ENCODE measurements around the gene TPBG.
A peak's percentile ranks its signal among the peaks of the same experiment; 100 is the strongest.

The TPBG gene, protein sequence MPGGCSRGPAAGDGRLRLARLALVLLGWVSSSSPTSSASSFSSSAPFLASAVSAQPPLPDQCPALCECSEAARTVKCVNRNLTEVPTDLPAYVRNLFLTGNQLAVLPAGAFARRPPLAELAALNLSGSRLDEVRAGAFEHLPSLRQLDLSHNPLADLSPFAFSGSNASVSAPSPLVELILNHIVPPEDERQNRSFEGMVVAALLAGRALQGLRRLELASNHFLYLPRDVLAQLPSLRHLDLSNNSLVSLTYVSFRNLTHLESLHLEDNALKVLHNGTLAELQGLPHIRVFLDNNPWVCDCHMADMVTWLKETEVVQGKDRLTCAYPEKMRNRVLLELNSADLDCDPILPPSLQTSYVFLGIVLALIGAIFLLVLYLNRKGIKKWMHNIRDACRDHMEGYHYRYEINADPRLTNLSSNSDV

DNA sequence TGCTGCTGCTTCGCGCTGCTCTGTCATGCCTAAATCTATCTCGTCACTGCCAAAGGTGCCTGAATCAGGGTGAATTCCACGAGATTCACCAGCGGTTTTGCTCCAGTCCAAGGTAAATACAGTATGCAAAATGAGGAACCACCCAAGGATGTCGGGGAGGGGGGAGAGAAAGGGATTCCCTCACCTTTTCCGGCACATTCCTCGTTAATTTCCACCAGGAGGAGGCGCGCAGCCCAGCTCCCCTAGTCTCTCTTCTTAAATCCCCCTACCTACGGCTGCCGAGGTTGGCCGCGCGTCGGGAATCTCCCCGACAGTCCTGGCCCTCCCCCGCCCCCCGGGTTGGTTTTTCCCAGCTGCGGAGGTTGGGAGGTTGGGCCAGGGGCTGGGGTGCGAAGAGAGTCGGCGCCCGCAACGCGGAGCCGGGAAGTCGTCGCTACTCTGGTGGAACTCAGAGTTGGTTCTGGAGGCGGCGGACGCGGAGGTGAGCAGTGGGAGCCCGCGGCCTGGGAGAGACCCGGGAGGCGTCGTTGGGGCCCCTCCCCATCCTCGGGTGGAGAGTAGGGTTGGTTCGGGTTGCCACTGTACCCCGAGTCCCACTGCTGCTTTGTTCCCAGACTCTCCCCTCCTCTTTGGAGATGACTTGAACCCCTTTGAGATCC, at the start of gene TPBG:
TPBG (plus strand) TSS at position 390 of the 659 bp plus-strand sequence. CDS start 1,145 bp downstream, outside the sequence.
- peak; percentile 47 for DNase-seq (ENCODE audit: low spot score)

DNA sequence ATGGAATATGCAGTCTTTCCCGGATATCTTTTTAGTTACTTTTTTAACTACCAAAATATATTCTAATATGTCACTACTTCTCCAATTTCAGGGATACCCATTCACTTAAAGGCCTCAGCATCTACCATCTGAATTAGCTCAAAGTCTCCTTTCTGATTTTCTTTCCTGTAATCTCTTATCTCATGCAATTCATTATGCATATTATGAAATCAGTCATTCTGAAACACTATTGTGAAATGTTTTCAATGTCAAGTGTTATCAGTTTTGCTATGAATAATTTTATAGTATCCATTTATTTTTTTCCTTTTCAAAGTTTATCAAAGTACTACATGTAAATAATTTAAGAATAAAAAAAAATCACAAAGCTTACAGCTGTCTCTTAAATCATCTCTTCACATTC, 41.2 kb upstream of the TPBG start:
- DNase-seq (ENCODE audit: low spot score): no peak

DNA sequence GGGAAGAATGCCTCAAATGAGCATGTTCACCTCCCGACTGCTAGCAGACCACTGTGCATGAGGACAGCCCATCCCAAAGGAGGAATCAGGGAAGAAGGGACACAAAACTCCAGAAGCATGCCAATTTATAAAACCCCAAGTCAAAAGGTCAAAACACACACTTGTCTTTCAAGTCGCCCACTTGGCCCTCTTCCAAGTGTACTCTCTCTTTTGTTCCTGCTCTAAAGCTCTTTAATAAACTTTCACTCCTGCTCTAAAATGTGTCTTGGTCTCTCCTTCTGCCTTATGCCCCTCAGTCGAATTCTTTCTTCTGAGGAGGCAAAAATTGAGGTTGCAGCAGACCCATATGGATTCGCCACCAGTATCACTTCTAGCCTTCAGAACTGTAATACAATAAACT, 33.9 kb upstream of the TPBG start:
- DNase-seq (ENCODE audit: low spot score): no peak

DNA sequence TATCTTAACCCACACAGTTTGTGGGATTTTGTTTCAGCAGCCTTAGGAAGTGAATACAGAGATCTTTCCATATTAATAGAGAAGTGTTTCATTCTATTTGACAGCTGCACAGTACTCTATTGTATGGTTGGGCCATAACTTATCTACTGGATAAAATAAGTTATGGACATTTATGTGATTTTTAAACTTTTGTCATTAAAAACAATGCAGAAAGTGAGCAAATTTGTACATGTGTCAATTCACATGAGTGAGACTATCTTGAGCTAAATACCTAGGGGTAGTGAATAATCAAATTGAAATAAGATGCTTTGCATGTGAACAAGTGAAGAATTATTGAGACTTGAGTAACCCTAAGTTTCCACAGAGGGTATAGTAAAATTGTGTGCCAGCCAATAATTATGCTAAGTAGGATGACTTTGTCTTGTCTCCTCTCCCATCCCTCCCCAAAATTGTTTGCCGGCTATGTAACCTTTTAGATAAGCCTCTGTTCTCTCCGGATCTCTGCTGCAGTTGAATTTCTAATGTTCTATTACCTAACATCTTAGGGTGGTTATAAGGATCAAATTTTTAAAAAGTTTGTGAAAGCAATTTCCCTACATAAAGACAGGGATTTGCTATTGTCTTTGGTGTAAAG, 33.3 kb upstream of the TPBG start:
- DNase-seq (ENCODE audit: low spot score): no peak

DNA sequence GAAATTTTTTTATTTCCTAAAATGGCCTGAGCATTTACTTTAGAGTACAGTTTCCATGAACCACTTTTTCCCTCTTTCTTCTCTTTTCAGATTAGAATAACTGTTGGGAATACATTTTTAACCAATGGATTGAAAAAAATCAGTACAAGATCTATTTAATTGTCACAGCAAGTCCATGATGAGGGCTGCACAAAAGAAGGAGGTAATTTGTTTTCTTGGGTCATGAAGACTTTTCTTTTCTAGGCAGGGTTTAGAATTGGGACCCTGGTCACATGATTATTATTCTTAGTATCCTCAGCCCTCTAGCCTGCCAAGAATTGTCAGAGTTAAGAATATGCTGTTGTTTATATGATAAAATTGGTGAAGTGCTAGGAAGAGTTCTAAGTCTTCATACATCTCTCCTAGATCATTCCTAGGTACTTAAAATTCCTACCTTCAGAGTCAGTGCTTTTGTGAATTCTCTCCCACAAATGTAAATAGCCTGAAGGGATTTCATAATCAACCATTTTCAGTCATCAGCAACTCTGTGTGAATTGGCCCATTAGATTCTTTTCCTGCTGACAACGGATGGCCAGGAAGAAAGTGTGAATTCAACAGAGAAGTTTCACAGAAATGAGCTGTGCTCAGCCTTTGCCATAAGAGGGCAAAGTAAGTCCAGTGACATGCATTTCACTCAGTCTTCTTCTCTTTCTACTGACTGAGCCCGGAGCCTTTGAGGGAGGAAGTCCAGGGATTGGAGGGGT, 32.4 kb upstream of the TPBG start:
- no peak for DNase-seq (ENCODE audit: low spot score)

DNA sequence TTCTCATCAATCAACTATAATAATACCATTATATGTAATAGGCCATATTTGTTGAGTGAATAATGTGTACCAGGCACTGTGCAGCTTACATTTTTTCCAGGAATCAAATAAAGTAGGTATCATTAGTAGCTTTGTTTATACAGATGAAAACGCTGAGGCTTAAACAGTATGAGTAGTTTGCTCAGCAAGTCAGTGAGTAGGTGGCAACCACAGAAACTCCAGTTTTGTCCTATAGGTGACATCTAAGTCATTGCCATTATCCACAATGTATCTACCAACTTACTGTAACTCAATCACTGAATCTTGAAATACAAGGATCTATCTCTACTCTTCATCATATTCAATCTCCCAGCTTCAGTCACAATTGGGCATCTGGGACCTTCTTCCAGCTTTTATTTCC, 29.8 kb upstream of the TPBG start:
- DNase-seq (ENCODE audit: low spot score): no peak

DNA sequence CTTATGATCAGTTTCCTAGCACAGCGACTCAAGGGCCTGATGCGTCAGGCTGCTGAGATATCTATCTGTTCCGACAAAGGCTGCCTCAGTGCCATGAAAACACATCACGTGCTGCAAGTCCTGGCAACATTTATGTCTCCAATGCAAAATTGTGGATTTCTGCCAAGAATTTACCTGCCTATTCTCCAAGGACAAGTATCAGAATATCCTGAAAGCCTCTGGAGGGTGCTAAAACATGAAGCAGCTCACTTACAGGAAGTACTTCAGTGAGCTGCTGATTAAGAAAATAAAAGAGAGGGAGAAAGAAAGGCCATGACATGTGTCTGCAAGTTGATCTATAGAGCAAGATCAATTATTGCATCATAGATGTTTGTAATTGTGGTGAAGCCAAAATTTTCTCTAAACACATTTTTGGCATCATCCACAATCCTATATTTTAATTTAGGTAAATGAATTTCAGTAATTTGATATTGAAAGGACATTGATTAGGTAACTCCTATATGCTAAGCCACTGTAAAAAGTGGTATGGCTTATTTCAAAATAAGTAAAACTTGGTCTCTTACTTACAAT, 25.8 kb upstream of the TPBG start:
- no peak for DNase-seq (ENCODE audit: low spot score)

DNA sequence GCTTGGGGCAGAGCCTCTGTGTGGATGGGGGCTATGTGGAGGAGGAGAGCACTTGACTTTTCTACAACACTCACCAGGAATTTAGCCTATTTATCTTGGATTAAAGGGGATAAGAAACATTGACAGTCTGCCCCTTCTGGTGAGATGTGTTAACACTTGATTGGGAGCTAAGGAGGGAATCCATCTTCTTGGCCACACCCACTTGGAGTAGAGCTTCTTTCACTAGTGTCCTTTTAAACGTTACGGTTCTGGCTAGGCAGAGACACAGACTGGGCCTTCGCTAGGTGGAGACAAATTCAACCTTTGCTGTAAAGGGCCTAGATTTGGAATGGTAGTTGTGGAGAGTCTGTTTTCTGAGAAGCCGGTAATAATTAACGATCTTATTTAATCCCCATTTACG, 15.5 kb upstream of the TPBG start:
- no peak for DNase-seq (ENCODE audit: low spot score)

DNA sequence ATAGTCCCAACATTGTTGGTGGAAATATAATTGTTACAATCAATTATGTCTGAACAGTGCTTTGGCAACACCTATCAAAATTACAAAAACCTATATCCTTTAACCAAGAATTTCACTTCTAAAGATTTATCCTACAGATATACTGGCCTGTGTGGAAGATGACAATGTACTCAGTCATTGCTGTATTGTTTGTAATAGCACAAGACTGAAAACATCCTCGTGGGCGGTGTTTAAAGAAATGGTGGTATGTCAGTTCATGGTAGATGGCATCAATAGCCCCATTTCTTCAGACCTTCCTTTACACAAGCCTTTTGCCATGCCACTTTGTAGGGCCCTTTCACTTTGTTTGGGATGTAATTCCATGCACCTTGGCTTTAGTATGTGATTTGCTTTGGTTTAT, 9.8 kb upstream of the TPBG start:
- no peak for DNase-seq (ENCODE audit: low spot score)

DNA sequence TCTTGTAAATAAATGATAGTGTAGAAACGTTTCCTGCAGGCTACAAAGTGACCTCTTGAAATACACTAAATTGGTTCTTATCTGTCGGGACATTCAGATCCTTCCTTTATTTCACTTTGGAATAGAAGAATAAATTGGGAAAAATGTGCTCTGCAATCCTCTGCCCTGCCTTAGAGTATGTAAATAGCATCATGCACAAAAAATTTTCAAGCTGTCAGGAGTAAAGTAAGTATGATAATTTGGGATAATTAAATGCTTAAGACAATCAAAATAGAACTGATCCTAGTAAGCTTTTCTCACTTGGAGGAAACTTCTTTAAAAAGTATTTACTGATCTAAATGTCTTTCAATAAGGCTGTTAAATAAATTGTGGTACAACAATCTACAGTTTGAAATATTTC, 3.1 kb upstream of the TPBG start:
- no peak for DNase-seq (ENCODE audit: low spot score)

DNA sequence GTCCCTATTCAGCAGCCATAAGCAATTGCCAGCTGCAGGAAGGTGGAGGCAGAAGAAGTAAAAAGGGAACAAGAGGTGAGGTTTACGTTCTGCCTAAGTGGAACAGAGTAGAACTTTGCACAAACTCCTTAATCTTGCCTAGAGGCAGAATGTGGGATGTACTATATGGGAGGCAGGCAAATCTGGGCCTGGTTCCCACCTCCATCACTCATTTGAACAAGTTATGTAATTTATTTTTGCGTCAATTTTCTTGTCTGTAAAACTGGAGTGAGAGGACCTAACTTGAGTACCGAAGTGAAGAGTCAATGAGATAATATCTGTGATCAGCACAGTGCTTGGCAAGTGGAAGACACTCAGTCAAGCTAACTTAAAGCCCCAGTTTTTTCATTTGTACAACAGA, 2.0 kb upstream of the TPBG start:
- DNase-seq (ENCODE audit: low spot score): peak; percentile 78

DNA sequence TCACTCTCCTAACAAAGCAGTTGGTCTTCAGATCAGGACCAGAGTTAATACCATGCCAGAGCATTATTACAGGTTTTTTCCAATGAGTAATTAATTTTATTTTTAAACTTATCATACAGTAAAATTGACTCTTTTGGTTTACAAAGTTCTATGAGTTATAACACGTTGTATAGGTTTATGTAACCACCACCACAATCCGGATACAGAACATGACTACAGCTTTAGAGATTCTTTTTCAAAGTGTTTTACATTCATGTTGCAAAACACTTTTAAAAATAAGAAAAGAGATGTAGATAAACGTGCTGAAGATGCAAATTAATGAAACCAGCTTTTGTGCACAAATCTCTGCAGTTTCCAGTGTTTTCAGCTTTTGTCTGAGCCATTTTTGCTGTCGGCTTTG, 1.5 kb upstream of the TPBG start:
- no peak for DNase-seq (ENCODE audit: low spot score)

DNA sequence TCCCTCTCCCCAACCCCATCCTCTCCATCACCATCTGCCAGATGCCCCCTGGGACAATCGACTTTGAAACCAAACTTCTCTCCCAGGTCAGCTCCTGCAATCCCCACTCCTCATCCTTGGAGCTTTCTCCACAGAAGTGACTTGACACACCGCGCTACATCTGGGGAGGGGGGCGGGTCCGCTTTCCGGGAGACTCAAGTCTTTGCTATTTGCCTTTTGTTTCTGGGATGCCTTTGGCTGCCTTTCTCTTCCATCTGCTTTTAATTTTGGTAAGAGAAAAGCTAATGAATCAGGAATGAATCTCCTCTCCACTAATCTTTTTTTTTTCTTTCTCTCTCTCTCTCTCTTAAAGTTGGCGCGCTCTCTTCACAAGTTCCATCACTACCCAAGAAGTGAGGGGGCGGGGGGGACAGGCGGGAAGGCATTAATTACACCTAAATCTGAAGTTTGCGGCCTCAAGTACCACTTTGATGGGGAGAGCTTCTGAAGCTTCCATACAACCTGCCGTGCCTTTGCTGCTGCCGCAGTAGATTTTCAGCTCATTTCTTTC, 664 bp upstream of the TPBG start:
- no peak for DNase-seq (ENCODE audit: low spot score)

DNA sequence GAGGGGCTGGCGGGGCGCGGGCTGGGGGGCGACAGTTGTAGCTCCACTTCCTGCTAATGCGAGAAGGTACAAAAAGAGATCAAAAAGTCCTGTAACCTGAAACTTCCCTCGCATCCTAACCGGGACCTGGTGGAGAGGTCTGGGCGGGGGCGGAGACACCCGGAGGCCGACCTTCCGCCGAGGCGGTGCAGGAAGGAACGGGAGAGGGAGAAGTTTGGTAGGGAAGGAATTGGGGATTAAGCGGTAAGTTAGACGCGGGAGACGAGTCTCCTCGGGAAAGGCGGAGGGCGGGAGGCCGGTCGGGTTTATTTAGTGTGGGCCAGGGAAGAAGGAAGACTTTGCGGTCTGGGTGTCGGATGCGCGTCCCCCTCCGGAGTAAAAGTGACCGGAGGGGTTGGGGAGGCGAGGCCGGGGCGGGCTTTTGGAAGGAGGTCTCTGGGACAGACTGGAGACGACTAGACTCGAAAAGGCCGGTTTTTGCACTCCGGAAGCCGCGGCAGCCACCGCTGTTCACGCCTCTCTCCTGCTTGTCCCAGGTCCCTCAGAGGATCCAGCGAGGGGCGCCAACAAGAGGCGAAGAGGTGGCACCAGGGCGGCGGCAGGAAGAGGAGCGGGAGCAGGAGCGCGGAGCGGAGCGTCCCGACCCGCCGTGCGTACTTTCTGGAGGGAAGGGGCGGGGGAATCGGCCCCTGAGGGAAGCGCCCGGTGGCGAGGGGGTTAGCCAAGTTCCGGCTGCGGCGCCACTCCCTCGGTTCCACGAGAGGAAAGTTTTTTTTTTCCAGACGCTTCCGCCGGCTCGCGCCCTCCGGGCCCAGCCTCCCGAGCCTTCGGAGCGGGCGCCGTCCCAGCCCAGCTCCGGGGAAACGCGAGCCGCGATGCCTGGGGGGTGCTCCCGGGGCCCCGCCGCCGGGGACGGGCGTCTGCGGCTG, 734 bp downstream of the TPBG start:
- DNase-seq (ENCODE audit: low spot score): peak; percentile 41

DNA sequence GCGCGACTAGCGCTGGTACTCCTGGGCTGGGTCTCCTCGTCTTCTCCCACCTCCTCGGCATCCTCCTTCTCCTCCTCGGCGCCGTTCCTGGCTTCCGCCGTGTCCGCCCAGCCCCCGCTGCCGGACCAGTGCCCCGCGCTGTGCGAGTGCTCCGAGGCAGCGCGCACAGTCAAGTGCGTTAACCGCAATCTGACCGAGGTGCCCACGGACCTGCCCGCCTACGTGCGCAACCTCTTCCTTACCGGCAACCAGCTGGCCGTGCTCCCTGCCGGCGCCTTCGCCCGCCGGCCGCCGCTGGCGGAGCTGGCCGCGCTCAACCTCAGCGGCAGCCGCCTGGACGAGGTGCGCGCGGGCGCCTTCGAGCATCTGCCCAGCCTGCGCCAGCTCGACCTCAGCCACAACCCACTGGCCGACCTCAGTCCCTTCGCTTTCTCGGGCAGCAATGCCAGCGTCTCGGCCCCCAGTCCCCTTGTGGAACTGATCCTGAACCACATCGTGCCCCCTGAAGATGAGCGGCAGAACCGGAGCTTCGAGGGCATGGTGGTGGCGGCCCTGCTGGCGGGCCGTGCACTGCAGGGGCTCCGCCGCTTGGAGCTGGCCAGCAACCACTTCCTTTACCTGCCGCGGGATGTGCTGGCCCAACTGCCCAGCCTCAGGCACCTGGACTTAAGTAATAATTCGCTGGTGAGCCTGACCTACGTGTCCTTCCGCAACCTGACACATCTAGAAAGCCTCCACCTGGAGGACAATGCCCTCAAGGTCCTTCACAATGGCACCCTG, 1.6 kb downstream of the TPBG start:
- no peak for DNase-seq (ENCODE audit: low spot score)

DNA sequence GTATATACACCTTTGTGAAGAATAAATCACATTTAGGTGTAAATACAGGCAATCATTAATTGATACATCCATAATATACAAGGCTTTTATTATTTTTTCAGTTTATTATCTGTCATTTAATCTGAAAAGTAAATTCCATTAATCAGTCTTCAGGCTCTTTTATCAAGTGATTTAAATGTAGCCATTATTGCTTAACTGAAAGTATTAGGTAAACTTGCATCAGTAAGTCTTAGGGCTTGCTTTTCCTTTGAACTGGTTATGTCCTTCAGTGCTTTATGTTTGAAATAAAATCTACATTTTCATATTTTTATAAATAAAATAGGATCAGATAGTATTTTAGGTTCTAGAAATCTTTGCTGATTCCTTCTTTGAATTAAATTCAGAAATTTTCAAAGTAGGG, 4.1 kb downstream of the TPBG start:
- no peak for DNase-seq (ENCODE audit: low spot score)

DNA sequence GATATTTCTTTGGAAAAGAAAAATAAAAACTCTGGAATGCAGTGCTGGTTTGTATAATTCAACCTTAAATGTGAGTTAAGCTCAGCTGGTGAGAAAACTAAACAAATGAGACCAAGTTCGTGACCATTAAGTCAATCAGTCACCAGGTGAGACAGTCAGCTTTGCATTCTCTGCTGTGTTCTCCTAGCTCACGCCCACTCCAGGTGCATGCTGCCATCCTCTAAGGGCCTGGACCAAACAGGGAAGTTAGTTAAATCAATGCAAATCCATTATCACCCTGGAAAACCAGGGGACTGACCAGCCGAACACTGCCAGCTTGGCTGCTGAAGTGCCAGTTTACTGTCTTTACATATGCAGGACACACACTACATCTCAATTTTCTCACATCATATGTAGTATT, 7.2 kb downstream of the TPBG start:
- no peak for DNase-seq (ENCODE audit: low spot score)

DNA sequence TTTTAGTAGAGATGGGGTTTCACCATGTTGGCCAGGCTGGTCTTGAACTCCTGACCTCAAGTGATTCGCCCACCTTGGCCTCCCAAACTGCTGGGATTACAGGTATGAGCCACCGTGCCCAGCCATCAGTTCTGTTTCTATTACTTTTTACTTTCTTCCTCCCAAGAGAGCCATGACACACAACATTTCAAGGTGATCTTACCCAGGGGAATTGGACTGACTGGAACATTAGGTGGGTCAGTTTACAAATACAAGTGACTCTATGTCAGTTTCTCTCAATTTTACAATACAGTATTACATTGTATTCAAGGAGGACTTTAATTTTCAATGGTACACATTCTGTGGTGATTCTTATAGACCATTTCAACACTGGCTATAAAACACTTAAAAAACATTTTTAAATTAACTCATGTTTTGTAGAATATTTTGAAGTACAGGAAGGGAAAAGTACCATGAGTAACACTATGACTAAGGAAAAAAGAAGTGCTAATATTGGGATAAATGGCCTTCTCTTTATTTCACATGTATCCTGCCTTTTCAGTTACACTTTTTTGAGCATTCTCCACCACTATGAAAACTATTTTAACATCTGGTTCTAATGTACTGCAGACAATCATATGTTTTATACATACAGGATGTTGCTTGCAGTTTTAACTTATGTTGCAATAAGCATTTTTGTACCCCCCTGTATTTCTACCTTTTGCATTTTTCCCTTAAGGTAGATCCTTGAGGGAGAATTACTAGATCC, 8.4 kb downstream of the TPBG start:
- DNase-seq (ENCODE audit: low spot score): no peak

DNA sequence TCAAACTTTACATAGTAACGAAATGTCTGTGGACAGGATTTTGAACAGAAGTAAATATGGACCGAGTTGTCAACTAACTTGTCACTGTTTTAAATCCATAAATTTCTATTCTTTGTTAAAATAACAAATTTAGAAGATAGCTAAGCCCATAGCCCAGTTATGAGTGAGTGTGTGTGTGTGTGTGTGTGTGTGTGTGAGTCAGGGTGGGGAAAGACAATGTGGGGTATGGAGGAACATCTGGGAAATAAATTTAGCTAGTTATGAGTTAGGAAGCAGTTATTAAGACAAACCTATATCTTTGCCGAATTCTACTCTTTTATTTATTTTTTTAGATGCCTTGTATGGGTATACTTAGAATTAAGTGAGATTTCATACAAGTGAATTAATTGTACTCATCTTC, 9.0 kb downstream of the TPBG start:
- no peak for DNase-seq (ENCODE audit: low spot score)
